Motor neuron (in vitro differentiated cells): ENCODE results near the gene CALD1. TPM values are rescaled to one million over a fixed set of nuclear protein-coding genes. Genes with fewer than 3 reads are reported as not detected.

Experiments
- ATAC-seq, 8 experiments: fragments of 200-7000 bp; cut with Tn5 transposase; replicated peaks in 6 of 8; 2 replicates each; pipeline ENCODE4 v1.8.0; 2021; ENCODE audit warnings: mild to moderate bottlenecking in 8 of 8, moderate library complexity in 8 of 8
- H3K27ac ChIP-seq, 2 donors: fragments of 250-450 bp; sonication (Bioruptor Pico); 2 replicates each; pipeline ENCODE4 v1.9.0; 2021; ENCODE audit warnings: antibody characterized with exemption in 2 of 2, mild to moderate bottlenecking in 2 of 2, moderate library complexity in 1 of 2
- H3K4me1 ChIP-seq, 2 donors: fragments of 250-450 bp; sonication (Bioruptor Pico); replicated peaks in 1 of 2; 2 replicates each; pipeline ENCODE4 v1.6.1; 2021; ENCODE audit warnings: antibody characterized with exemption in 2 of 2, mild to moderate bottlenecking in 2 of 2, moderate library complexity in 1 of 2
- H3K4me3 ChIP-seq, 5 donors: fragments of 250-450 bp; sonication (Bioruptor Pico); 2 replicates each; pipeline ENCODE4 v1.9.0; 2021; ENCODE audit warnings: antibody characterized with exemption in 5 of 5, mild to moderate bottlenecking in 5 of 5, moderate library complexity in 4 of 5
- WGBS, 10 experiments: fragments of 450-650 bp; shearing (Covaris generic); methylation state at CpG; one replicate each; pipeline ENCODE4 v1.0.0; 2022; 5-methylcytosine and 5-hydroxymethylcytosine counted together
- in situ Hi-C, 9 experiments: fragments of 400-800 bp; cut with MboI; loops; one replicate each; pipeline ENCODE4 v1.15.0; 2021; ENCODE audit warnings: low sequenced_read_pairs in 9 of 9, low pct_unique_long_range_greater_than_20kb in 2 of 9; ENCODE audit not compliant: unreplicated experiment in 9 of 9
- total RNA-seq, 8 experiments: library from RNA; unstranded; fragments of 300-600 nt; gene quantifications; 2 replicates each; pipeline versions ENCODE4 v1.2.3 to v1.2.4, GENCODE V29; 2022

Gene CALD1
- total RNA-seq, 8 experiments from 2014 or later: 6.9 to 204 (median 64.7) TPM

DNA sequence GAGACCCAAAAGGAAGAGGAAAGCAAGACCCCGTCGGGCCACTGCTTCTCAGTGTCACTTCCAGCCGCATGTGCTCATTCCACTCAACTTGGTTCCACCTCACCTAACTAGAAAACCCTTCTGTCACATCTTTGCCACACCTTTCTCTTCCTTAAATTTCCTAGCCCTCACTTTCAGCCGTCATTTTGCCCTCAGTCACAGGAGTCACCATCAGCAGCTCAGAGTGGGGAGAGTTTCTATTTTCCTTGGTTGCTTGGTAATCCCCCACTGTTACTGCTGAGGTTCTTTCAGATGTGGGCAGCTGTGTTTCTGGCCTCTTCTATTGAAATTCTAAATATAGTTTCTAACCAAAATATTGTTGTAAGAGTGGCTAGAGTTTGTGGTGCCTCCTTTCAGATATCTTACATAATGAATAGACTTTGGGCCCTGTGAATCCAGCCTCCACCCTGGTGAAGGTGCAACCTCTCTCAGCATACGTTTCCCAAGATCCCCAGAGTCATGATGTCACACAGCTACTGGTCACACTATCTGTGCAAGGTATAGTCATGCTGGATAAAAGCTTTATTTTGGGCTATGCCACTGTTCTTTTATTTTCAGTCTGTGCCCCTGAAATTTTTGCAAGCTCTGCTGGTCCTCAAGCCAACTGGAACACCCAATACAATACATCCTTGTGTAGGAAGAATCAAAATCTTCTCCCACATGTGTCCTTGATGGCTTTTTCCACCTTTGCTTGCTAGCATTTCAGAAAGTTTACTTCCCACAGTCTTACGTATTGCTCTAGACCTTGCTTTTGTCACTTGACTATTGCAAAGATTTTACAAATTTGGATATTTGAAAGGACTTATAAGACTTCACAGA lies 216.0 kb downstream of the CALD1 start:
- peak in 1 of 8 experiments; percentile 15 for ATAC-seq
- no peak overlapping the region for H3K4me3 ChIP-seq
- H3K27ac ChIP-seq: no peak overlapping the region
- WGBS, 10 experiments: 0 to 100% (median 78%) methylated on average over 1 to 5 of the region's 6 CpGs; no CpG with 5 or more reads in 1 of the 10 experiments
- H3K4me1 ChIP-seq: no peaks in the 10 kb centered on the region
- in situ Hi-C loops: loop anchor here in 1 of 9 experiments (25.0 kb wide), 1 partner anchor 167 kb away; the partner anchor contains the start of gene CYREN

DNA sequence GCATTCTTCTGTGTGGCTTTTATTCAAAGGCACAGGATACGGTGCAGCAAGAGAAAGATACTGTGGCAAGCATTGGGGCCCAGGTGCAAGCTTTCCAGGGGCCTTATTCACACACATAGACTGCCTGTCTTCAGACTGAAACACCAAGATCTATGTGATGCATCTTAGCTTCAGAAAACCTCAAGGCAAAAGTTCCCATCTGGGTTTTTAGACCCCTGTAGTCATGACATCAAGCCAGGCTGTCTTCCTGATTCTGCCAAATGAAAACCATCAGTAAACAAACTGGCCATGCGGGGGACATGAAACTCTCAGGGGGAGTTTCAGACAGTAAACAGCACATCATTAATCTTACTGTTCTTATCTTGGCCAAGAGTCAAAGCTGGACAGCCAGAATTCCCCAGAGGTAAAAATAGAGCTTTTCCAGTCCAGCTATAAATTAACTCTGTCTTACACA lies 216.7 kb downstream of the CALD1 start:
- Histone ChIP-seq H3K4me3 (no peak overlapping the region), H3K4me1 (no peaks in the 10 kb centered on the region), H3K27ac (no peak overlapping the region)
- WGBS, 10 experiments: 71 to 100% (median 83%) methylated on average over 1 to 2 of the region's 2 CpGs; no CpG with 5 or more reads in 1 of the 10 experiments
- in situ Hi-C loops: loop anchor here in 1 of 9 experiments (25.0 kb wide), 1 partner anchor 166 kb away; the partner anchor contains the start of gene CYREN
- ATAC-seq: peak in 4 of 8 experiments; percentile 39 to 89 (median 48)

DNA sequence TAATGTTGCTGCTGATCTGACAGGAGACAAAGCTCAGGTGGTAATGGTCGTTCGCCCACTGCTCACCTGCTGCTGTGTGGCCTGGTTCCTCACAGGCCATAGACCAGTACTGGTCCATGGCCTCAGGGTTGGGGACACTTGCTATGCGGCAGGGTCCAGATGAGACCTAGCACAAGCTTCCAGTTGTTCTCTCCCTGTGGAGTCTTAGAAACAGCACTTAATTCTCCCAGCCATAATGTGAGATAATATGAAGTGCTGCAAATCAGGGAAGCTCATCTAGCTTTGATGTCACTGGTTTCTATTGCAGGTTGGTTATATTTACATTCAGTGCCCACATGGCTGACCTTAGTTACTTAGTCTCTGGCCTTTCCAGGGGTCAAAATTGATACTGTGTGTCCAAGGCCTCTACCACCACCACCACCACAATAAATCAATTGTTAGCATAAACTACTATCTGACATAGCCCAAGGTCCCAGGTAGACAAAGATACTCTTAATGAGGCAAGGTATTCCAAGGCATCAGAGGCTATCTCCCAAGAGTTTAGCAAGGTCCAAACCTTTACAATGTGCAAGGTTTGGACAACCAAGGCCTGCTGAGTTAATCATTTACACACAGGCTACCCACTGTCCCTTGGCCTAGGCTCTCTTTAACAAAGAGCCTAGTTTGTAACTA lies 217.9 kb downstream of the CALD1 start:
- H3K4me1 ChIP-seq: no peaks in the 10 kb centered on the region
- no peak overlapping the region for H3K27ac ChIP-seq
- in situ Hi-C loops: loop anchor here in 1 of 9 experiments (25.0 kb wide), 1 partner anchor 165 kb away; the partner anchor contains the start of gene CYREN
- H3K4me3 ChIP-seq: no peak overlapping the region
- 100% methylated on average over 1 to 2 of the region's 3 CpGs; no CpG with 5 or more reads in 6 of the 10 experiments for WGBS, 10 experiments
- no peak for ATAC-seq

DNA sequence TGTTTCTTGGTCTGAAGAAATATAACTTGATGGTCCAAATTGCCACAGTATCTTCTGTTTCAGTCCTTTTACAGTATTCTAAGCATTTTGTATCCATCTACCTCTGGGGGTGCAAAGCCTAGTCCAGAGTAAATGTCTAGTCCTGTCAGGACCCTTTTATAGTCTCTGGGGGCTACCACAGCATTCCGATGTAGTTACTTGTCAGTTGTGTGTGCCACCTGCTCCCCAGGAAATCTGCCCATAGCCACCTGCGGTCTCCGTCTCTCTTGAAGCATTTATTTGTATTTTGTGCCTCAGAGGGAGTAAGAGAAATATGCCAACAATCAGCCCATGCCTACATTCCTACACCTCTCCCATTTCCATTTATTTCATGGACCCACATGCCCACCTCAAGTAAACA lies 219.7 kb downstream of the CALD1 start:
- Histone ChIP-seq H3K27ac (no peak overlapping the region), H3K4me1 (no peaks in the 10 kb centered on the region), H3K4me3 (no peak overlapping the region)
- in situ Hi-C loops: loop anchor here in 1 of 9 experiments (25.0 kb wide), 1 partner anchor 163 kb away; the partner anchor contains the start of gene CYREN
- no peak for ATAC-seq
- WGBS, 10 experiments: 94 to 100% (median 100%) methylated on average over 1 to 3 of the region's 3 CpGs; no CpG with 5 or more reads in 5 of the 10 experiments

DNA sequence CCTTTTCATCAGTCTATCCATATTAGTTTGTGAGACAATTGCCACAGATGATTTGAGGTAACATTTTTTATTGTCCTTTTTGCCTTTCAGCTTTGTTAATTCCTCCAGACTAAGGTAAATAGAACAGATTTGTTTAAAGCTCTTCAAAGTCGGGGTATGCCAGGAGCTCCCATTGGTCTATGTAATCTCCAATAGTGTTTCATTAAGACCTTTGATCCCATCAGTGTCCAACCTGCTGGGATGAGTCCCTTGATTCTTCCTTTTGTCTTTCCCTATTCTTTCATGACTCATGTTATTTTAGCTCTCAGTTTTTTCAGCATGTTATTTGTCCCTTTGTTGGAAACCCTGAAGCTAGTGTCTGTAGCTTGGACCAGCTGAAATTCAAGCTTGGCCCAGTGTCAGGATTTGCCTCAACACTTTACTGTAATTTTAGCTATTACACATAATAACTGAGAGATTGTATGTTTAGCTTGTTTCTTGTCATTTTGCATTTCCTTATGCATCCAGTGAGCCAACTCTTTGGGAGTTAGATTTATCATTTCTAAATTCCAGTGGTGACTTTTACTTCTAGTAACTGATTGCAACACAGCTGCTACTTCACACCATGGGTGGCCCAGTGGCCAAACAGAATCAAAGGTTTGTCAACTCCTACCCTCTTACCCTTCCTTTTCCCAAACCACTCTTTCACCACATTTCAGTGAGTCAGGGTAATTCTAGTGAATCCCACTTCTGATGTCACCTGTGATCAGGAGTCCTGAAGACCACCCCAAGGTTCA lies 222.1 kb downstream of the CALD1 start:
- in situ Hi-C loops: no loop called here
- 33 to 100% (median 86%) methylated on average over 1 of the region's 1 CpG; no CpG with 5 or more reads in 3 of the 10 experiments for WGBS, 10 experiments
- Histone ChIP-seq H3K27ac (no peak overlapping the region), H3K4me3 (no peak overlapping the region), H3K4me1 (no peaks in the 10 kb centered on the region)
- peak in 2 of 8 experiments; percentile 59 to 76 for ATAC-seq

DNA sequence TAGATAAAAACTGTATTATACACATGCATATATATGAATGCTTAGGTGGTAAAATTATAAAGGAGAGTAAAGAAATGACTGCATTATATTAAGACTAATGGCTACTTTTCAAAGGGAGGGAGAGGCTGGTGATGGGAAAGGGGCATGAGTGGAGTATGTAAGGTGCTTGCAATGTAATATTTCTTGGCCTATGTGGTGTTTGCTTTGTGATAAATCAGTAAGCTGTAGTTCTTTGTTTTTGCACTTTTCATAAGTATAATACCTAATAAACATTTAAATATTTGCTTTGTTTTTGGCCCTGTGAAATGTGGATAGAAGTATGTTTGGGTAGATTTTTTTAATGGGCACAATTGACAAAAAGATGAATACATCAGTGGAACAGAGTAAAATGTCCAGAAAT lies 232.8 kb downstream of the CALD1 start:
- Histone ChIP-seq H3K4me1 (no peaks in the 10 kb centered on the region), H3K27ac (no peak overlapping the region), H3K4me3 (no peak overlapping the region)
- in situ Hi-C loops: no loop called here
- ATAC-seq: no peak

Other genes starting within 250 kb of the CALD1 start
- under 1 TPM in 5 of 8 experiments, not detected in 3; 0.05 to 0.47 (median 0.21) TPM for gene AKR1B15, start 230.5 kb upstream of the CALD1 start, total RNA-seq
- gene BPGM, start 132.8 kb upstream of the CALD1 start, total RNA-seq: 10 to 100 TPM in 7 of 8 experiments, 1 to 10 TPM in 1; 9.2 to 34.4 (median 19.8) TPM
- gene AGBL3, start 206.9 kb downstream of the CALD1 start, total RNA-seq: 1 to 10 TPM in 6 of 8 experiments, under 1 TPM in 2; 0.97 to 6.6 (median 2.0) TPM